VCaP (cell line): Measurements from ENCODE around the gene PITPNC1.

ENCODE experiments used
- H3K27ac ChIP-seq: fragments of 450-650 bp; 2 replicates; pipeline ENCODE4 v1.5.1; 2017
- TF ChIP-seq, protein P1 (sequence below): fragments of 450-650 bp; conservative IDR thresholded peaks from 2 replicates; pipeline ENCODE4 v1.5.1; 2017; ENCODE audit warnings: mild to moderate bottlenecking, moderate library complexity

PITPNC1 gene

DNA sequence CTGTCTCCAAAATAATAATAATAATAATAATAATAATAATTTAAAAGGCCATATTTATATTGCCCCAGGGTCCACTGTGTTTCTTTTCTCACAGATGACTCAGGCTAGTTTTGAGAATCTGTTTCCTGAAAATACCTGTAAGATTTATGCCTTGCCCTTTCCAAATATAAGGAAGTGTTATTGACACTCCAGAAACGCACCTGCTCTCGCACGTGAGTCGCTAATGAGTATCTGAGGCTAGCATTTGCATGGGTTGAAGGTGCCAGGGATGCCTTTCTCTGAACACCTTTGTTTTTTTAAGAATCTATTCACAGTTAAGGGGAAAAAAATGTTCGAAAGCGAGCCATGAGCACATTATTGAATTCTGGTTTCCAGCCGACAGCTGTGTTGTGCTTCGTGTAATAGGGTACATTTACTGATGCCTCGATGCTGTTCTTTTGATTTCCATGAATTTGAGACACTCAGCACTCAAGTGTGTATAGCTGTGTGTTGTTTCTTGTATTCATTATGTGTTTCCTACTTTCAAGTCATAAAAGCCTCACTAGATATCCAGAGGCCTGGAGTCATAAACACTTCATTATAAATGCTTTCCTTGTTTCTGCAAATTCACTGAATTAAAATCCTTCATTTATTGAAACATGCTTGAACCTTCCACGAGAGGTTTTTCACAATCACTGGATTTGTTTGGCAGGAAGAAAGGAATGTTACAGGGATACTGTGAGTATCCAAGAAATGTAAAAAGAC lies 295.7 kb downstream of the PITPNC1 start:
- TF ChIP-seq, protein P1, sequence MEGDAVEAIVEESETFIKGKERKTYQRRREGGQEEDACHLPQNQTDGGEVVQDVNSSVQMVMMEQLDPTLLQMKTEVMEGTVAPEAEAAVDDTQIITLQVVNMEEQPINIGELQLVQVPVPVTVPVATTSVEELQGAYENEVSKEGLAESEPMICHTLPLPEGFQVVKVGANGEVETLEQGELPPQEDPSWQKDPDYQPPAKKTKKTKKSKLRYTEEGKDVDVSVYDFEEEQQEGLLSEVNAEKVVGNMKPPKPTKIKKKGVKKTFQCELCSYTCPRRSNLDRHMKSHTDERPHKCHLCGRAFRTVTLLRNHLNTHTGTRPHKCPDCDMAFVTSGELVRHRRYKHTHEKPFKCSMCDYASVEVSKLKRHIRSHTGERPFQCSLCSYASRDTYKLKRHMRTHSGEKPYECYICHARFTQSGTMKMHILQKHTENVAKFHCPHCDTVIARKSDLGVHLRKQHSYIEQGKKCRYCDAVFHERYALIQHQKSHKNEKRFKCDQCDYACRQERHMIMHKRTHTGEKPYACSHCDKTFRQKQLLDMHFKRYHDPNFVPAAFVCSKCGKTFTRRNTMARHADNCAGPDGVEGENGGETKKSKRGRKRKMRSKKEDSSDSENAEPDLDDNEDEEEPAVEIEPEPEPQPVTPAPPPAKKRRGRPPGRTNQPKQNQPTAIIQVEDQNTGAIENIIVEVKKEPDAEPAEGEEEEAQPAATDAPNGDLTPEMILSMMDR = no peak
- no peak overlapping the region for H3K27ac ChIP-seq

DNA sequence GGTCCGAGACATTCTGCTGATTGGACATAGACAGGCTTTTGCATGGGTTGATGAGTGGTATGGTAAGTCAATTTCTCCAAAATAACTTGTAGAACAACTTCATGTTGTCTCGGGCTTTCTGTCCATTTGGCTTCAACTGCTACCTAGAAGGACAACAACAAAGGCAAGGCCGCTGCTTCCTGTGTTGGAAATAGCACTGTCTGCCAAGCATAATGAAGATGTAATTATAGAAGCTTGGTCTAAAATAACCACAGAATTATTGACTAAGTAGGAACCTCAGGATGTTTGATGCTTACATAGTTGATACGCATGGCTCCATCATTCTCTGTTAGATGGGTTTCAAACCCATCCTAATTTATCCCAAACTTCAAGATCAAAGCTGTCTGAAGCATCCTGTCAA lies 298.4 kb downstream of the PITPNC1 start:
- no peak overlapping the region for H3K27ac ChIP-seq
- TF ChIP-seq, protein P1 = no peak

DNA sequence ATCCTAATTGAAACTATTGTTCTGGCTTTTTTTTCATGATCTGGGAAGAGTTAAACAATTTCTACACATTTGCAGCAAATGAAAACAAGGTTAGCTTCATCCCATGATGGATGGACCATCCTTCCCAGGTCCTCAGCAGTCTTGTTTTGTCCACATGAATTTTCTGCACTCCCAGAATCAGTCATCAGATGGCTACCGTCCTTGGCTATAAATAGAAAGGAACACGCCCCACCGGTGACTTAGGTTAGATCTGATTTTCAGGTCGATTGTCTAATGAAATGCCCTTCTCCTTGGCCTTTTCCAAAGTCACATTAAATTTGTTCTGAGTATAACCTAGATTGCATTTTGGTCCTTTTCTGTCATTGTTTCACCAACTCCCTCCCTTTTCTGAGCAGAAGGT lies 299.2 kb downstream of the PITPNC1 start:
- TF ChIP-seq, protein P1 = no peak
- no peak overlapping the region for H3K27ac ChIP-seq

DNA sequence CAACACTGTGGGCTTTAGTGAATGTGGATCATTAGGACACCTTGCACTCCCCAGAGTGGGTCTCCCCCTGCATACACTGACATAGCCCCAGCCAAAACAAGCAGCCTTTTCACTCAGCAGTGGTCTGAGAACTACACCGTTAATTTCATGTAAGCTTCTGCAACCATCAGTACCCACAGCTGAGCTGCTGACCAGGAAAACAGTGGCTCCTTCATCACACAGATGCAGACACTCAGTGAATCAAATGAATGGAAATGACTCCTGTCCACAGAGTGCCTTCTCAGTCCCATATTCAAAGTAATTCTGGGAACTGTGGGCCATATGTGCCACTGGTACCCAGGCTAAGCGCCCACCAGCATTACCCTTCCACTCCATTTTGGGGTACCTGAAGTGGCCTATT lies 301.3 kb downstream of the PITPNC1 start:
- TF ChIP-seq, protein P1 = no peak
- no peak overlapping the region for H3K27ac ChIP-seq

DNA sequence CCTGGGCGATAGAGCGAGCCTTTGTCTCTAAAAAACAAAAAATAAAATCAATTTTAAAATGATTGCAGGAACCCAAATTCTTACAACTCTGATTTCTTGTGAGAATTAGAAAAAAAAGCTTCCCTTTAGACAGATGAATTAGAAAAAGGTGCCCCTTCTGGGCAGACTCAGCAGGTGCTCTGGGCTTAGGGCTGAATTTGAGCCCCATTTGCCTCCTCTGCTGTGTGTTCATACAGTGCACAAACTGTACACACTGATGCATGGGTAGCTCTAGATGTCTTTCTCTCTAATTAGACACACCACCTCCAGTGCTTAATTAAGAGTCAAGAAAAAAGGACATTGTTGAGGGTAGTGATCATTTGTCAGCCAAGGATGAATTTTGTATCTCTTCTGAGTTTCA lies 302.1 kb downstream of the PITPNC1 start:
- TF ChIP-seq, protein P1 = no peak
- H3K27ac ChIP-seq = no peak overlapping the region

DNA sequence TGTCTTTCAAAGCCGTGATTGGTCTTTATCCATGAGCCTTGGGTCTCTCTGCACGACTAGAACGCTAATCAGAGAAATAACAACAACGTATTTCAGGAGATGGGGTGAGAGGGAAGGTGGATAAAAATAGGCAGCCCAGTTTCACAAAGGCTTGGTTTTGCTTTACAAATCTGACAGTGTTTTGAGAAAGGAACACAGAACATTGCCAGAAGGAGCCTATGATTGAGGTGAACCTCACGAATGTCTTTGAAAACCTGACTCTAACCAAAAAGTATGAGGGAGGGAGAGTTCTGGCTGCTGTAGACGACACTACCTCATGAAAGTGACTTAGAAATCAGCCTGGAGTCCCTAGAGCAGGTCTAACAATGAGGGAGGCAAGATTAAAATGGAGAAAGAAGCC lies 302.6 kb downstream of the PITPNC1 start:
- H3K27ac ChIP-seq = no peak overlapping the region
- TF ChIP-seq, protein P1 = no peak

DNA sequence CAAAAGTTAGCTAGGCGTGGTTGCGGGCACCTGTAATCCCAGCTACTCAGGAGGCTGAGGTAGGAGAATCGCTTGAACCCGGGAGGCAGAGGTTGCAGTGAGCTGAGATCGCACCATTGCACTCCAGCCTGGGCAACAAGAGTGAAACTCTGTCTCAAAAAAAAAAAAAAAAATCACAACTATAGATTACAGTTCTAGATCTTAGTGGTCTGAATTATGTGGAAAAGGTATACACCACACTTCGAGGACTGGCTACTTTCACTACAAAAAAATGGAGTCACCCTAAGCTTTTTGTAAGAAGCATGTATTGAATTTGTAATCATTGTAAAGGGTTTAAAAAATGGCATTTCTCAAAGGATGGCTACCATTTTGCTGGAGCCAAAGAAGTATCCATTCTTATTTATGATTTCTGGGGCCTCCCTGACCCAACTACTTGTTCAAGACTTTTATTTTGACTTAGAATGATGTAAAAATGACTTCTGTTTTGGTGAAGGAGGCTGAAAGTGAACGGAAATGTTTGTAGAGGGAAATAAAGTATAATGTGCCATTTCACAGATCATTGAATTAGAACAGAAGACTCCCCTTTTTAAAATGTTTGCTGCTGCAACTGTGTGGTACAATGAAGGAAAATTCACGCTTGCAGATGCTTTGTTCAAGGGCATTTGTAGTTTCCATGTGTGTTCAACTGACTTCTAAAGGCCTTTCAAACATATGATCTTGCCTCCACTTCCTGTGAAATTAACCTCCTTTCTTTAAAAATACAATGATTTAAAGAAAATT lies 303.6 kb downstream of the PITPNC1 start:
- TF ChIP-seq, protein P1 = no peak
- no peak overlapping the region for H3K27ac ChIP-seq
